ENCODE results near the gene AGL. TPM values are rescaled to one million over a fixed set of nuclear protein-coding genes. Genes with fewer than 3 reads are reported as not detected.

Gene AGL
- total RNA-seq, 1 donor from 2014 or later = 23.4 TPM

Small RNA genes within 50 kb of the gene (small RNA-seq; reads per million reads assigned to genes)
- gene AC096949.1 = not detected

Other genes starting within 250 kb of the AGL start
- gene PALMD, start 204.2 kb upstream of the AGL start, total RNA-seq (ENCODE audit: low replicate concordance) = not detected in 2 replicates
- 4.3 and 5.1 TPM in 2 replicates for gene FRRS1, start 83.7 kb upstream of the AGL start, total RNA-seq (ENCODE audit: low replicate concordance)
- 22.5 and 38.9 TPM in 2 replicates for gene SLC35A3, start 119.6 kb downstream of the AGL start, total RNA-seq (ENCODE audit: low replicate concordance)

Data from neural progenitor cell (in vitro differentiated cells).